Stimulated activated CD4-positive, alpha-beta T cell treated with anti-CD3 and anti-CD28 coated beads, Interleukin-15, amount 100 ng/mL, for 1 hour (primary cell): Measurements from ENCODE around the gene GOSR2.
A peak's percentile ranks its signal among the peaks of the same experiment; 100 is the strongest.

Experiments
- DNase-seq, 2 donors: peaks; one replicate each; pipeline ENCODE4 v3.0.0-alpha.2; 2020; ENCODE audit warnings: low read depth in 1 of 2, low spot score in 1 of 2

GOSR2 gene

GRCh38 chr17:46922804-46923635 is at the start of gene GOSR2:
GOSR2 (plus strand) TSS chr17:46923160; CDS start chr17:46923193, 33 bp downstream.
- DNase-seq, result peak; percentile 83 to 85

- DNase-seq, result no peak
Observed at GRCh38 chr17:46873941-46874645, 48.9 kb upstream of the GOSR2 start.

DNA sequence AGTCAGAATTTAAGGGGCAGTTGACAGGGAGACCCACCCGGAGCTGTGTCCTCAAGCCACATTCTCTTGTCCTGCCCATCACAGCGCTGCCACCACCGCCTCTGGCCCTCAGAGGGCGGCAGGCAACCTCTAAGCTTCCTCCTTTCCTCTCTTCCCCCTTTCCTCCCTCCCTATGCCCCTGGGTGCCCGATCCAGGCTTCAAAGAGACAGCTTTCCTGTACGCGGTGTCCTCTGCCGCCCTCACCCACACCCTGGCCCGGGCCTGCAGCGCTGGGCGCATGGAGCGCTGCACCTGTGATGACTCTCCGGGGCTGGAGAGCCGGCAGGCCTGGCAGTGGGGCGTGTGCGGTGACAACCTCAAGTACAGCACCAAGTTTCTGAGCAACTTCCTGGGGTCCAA is 48.1 kb upstream of the GOSR2 start:
- no peak for DNase-seq

- no peak for DNase-seq
Observed at GRCh38 chr17:46875849-46876352, 47.1 kb upstream of the GOSR2 start.

GRCh38 chr17:46876353-46876887 is 46.5 kb upstream of the GOSR2 start:
- DNase-seq, result no peak

- DNase-seq, result no peak
Observed at GRCh38 chr17:46876926-46877325, 46.0 kb upstream of the GOSR2 start.

DNA sequence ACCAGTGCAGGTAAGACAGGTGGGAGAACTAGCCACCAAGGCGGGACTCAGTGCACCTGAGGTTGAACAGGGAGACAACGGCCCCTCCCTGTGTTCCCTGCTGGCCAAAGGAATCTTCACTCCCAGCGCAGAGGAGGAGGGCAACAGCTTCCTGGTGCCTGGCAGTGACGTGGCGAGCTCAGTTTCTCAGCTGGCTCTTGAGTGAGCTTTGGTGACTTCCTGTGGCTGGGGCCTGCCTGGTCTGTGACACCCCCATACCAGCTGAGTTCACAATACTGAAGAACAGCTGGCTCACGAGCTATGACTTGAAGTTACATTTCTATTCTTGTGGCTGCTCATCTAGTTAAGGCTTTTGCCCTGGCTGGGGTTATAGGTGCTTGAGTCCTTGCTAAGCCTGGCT is 45.5 kb upstream of the GOSR2 start:
- no peak for DNase-seq

DNA sequence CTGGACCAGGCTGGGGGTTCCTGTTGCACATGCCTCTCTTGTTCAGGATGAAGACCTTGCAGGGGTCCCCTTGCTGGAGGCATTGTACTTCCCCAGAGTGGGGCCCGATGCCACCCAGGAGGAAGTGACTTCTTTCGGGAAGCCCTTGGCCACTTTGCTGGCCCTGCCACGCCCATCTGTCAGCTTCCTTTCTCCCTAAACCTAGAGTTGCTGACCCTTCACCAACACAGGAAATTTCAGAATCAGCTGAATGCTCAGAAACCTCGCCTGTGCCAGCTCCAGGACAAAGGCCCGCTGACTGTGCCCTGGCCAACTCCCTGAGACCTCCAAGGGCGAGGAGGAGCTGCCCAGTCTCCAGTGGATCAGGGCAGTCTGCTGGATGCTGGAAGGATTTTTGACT is 44.9 kb upstream of the GOSR2 start:
- no peak for DNase-seq

GRCh38 chr17:46879101-46879500 is 43.9 kb upstream of the GOSR2 start:
- DNase-seq, result no peak

GRCh38 chr17:46881015-46881414 is 41.9 kb upstream of the GOSR2 start:
- no peak for DNase-seq

DNA sequence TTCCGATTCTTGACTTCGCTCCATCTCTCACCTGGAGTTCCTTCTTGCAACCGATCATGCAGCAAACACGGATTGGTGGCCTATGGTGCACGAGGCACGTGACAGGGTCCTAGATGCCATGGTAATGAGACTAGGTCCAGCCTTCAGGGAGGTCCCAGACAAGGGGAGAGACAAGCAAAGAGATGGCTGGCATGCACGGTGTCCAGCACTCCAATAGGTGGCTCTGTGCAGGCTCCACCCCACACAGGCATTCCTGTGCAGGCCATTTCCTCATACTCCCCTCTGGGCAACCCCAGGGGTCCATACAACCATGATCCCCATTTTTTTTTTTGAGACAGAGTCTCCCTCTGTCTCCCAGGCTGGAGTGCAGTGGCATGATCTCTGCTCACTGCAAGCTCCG is 40.3 kb upstream of the GOSR2 start:
- DNase-seq, result no peak

GRCh38 chr17:46883871-46884520 is 39.0 kb upstream of the GOSR2 start:
- DNase-seq, result no peak

GRCh38 chr17:46884552-46884951 is 38.4 kb upstream of the GOSR2 start:
- DNase-seq, result no peak

DNA sequence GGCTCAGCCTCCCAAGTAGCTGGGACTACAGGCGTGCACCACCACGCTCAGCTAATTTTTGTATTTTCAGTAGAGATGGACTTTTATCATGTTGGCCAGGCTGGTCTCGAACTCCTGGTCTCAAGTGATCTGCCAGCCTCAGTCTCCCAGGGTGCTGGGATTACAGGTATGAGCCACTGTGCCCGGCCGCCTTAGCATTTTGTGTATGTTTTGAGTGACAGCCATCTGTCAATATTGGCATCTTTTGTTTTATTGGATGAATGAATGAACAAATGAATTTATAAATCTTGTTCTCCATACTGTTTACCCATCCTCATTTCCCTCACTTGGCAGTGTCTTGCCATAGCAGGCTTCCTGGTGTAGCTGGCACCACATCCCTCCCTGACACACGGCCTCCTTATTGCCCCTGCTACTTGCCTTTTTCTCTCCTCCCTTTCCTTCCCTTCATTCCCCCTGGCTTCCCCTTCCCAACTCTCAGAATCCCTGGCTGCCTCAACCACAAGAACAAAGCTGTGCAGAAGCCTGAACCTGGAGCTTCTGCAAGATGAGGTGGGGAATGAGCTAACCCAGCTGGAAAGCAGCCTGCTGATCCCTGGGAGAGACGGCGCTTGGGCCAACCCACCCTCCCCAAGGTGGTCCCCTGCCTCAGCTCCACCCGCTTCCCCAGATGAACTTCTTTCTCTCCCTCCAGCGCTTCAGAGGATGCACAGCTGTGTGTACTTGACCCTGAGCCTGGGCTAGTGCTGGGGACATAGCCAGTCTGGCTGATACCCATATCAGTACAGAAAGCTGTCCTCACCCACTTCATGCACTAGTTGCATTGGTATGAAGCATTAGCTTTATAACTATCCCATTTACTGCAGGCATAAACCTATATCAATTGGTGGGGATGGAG is 37.3 kb upstream of the GOSR2 start:
- no peak for DNase-seq

GRCh38 chr17:46886310-46886663 is 36.7 kb upstream of the GOSR2 start:
- DNase-seq, result no peak

GRCh38 chr17:46887717-46888116 is 35.2 kb upstream of the GOSR2 start:
- no peak for DNase-seq

GRCh38 chr17:46888727-46889126 is 34.2 kb upstream of the GOSR2 start:
- no peak for DNase-seq

DNA sequence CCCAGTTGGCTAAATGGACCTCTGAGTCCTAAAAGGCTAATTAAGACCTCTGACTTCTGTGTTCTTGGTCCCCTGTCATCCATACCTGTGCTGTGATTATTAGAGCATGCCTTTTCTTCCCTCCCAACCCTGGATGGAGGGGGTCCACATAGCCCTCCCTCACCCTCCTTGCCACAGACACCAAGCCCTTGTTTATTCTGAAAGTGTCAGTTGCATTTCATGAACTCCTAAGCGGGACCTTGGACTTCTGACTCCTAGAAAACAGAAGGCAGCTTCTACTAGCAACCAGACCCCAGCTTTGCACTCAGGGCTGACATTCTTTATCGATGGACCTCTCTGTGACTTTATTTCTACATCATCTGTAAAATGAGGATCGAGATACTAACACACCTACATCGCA is 33.4 kb upstream of the GOSR2 start:
- no peak for DNase-seq

- DNase-seq, result no peak
Observed at GRCh38 chr17:46889992-46890564, 32.9 kb upstream of the GOSR2 start.

GRCh38 chr17:46890638-46891037 is 32.3 kb upstream of the GOSR2 start:
- no peak for DNase-seq
